ENCODE data around the gene CST1. TPM values are rescaled to one million over a fixed set of nuclear protein-coding genes. Genes with fewer than 3 reads are reported as not detected.
A peak's percentile ranks its signal among the peaks of the same experiment; 100 is the strongest.
"Not testable (repeated sequence)": the region's sequence is repeated elsewhere in the genome, so short reads cannot be mapped to it uniquely, and the experiment has no call there.

The CST1 gene
- total RNA-seq, 1 experiment from 2014 or later = not detected

GRCh38 chr20:23719351-23719750 is 31.4 kb downstream of the CST1 start:
- not testable (repeated sequence) for H3K4me3 ChIP-seq; H3K4me1 ChIP-seq (replicated peaks); H3K9me3 ChIP-seq (replicated peaks); H3K36me3 ChIP-seq; H3K27me3 ChIP-seq (replicated peaks); DNase-seq (ENCODE audit: low read depth in 1 of 2, low spot score in 2 of 2); H3K27ac ChIP-seq

GRCh38 chr20:23711778-23712177 is 39.0 kb downstream of the CST1 start:
- not testable (repeated sequence) for H3K4me3 ChIP-seq; H3K9me3 ChIP-seq (replicated peaks); DNase-seq (ENCODE audit: low read depth in 1 of 2, low spot score in 2 of 2); H3K4me1 ChIP-seq (replicated peaks); H3K27me3 ChIP-seq (replicated peaks); H3K36me3 ChIP-seq; H3K27ac ChIP-seq

- H3K9me3 ChIP-seq (replicated peaks) = no peaks in the 10 kb centered on the region
- DNase-seq (ENCODE audit: low read depth in 1 of 2, low spot score in 2 of 2) = no peak
- no peak overlapping the region for H3K27ac ChIP-seq
- no peaks in the 10 kb centered on the region for H3K36me3 ChIP-seq
- no peaks in the 10 kb centered on the region for H3K27me3 ChIP-seq (replicated peaks)
- no peak overlapping the region for H3K4me3 ChIP-seq
- no peaks in the 10 kb centered on the region for H3K4me1 ChIP-seq (replicated peaks)
These were observed 40.0 kb downstream of the CST1 start for GRCh38 chr20:23710771-23711170.

- H3K4me3 ChIP-seq = no peak overlapping the region
- no peak overlapping the region for H3K27ac ChIP-seq
- DNase-seq (ENCODE audit: low read depth in 1 of 2, low spot score in 2 of 2) = no peak
- no peaks in the 10 kb centered on the region; the same call in 1 of the 2 replicates for H3K4me1 ChIP-seq (replicated peaks)
- H3K9me3 ChIP-seq (replicated peaks) = no peaks in the 10 kb centered on the region
- H3K36me3 ChIP-seq = no peaks in the 10 kb centered on the region
- no peaks in the 10 kb centered on the region for H3K27me3 ChIP-seq (replicated peaks)
These were observed 44.8 kb downstream of the CST1 start for GRCh38 chr20:23705895-23706294.

GRCh38 chr20:23702021-23702420 is 48.7 kb downstream of the CST1 start:
- DNase-seq (ENCODE audit: low read depth in 1 of 2, low spot score in 2 of 2) = peak in 1 of 2 experiments; percentile 15
- Histone ChIP-seq H3K36me3 (no peaks in the 10 kb centered on the region), H3K27ac (no peak overlapping the region), H3K4me1 (replicated peaks) (no peaks in the 10 kb centered on the region; the same call in 1 of the 2 replicates), H3K4me3 (no peak overlapping the region), H3K9me3 (replicated peaks) (no peaks in the 10 kb centered on the region), H3K27me3 (replicated peaks) (no peaks in the 10 kb centered on the region)

GRCh38 chr20:23700931-23701330 is 49.8 kb downstream of the CST1 start:
- H3K4me3 ChIP-seq = no peak overlapping the region
- H3K9me3 ChIP-seq (replicated peaks) = no peaks in the 10 kb centered on the region
- no peaks in the 10 kb centered on the region for H3K36me3 ChIP-seq
- no peak overlapping the region for H3K27ac ChIP-seq
- H3K27me3 ChIP-seq (replicated peaks) = no peaks in the 10 kb centered on the region
- no peak for DNase-seq (ENCODE audit: low read depth in 1 of 2, low spot score in 2 of 2)
- H3K4me1 ChIP-seq (replicated peaks) = no peaks in the 10 kb centered on the region; the same call in 1 of the 2 replicates

- Histone ChIP-seq H3K27ac (no peak overlapping the region), H3K27me3 (replicated peaks) (no peaks in the 10 kb centered on the region), H3K4me3 (no peak overlapping the region), H3K36me3 (no peaks in the 10 kb centered on the region), H3K4me1 (replicated peaks) (peaks cover 9% of the 10 kb centered on the region), H3K9me3 (replicated peaks) (no peaks in the 10 kb centered on the region)
- no peak for DNase-seq (ENCODE audit: low read depth in 1 of 2, low spot score in 2 of 2)
These were observed 52.8 kb downstream of the CST1 start for GRCh38 chr20:23697947-23698346.

Other genes starting within 250 kb of the CST1 start
- gene CST9L, start 182.5 kb downstream of the CST1 start, total RNA-seq (2014; rRNA removed; shearing (Covaris generic)) = not detected in 2 replicates
- not detected in 2 replicates for gene CST9, start 145.0 kb downstream of the CST1 start, total RNA-seq (2014; rRNA removed; shearing (Covaris generic))
- 196 and 222 TPM in 2 replicates for gene CST3, start 113.0 kb downstream of the CST1 start, total RNA-seq (2014; rRNA removed; shearing (Covaris generic))
- not detected in 2 replicates for gene CST4, start 61.9 kb downstream of the CST1 start, total RNA-seq (2014; rRNA removed; shearing (Covaris generic))
- not detected in 2 replicates for gene CST2, start 75.8 kb upstream of the CST1 start, total RNA-seq (2014; rRNA removed; shearing (Covaris generic))
- not detected in 2 replicates for gene CST5, start 128.8 kb upstream of the CST1 start, total RNA-seq (2014; rRNA removed; shearing (Covaris generic))
- gene GGTLC1, start 237.8 kb upstream of the CST1 start, total RNA-seq (2014; rRNA removed; shearing (Covaris generic)) = not detected in 2 replicates

All from SJSA1 (cell line).